ENCODE measurements around the gene ADM2.
A peak's percentile ranks its signal among the peaks of the same experiment; 100 is the strongest.

ADM2 gene

GRCh38 chr22:50467341-50467740, 14.0 kb upstream of the ADM2 start:
- no peak for DNase-seq (ENCODE audit: low read depth in 3 of 3)

- no peak for DNase-seq (ENCODE audit: low read depth in 3 of 3)
These were observed 13.4 kb upstream of the ADM2 start for GRCh38 chr22:50467773-50468440.

GRCh38 chr22:50468626-50469025, 12.7 kb upstream of the ADM2 start:
- no peak for DNase-seq (ENCODE audit: low read depth in 3 of 3)

- DNase-seq (ENCODE audit: low read depth in 3 of 3), result peak; percentile 77 to 95 (median 90)
These were observed 11.7 kb upstream of the ADM2 start for GRCh38 chr22:50469377-50470305.

- DNase-seq (ENCODE audit: low read depth in 3 of 3), result no peak
These were observed 10.9 kb upstream of the ADM2 start for GRCh38 chr22:50470491-50470890.

GRCh38 chr22:50471197-50471847, 10.0 kb upstream of the ADM2 start:
- DNase-seq (ENCODE audit: low read depth in 3 of 3), result no peak

GRCh38 chr22:50471962-50472361, 9.4 kb upstream of the ADM2 start:
- no peak for DNase-seq (ENCODE audit: low read depth in 3 of 3)

- no peak for DNase-seq (ENCODE audit: low read depth in 3 of 3)
These were observed 8.3 kb upstream of the ADM2 start for GRCh38 chr22:50473088-50473487.

- DNase-seq (ENCODE audit: low read depth in 3 of 3), result no peak
These were observed 7.3 kb upstream of the ADM2 start for GRCh38 chr22:50473855-50474671.

GRCh38 chr22:50474710-50475651, 6.4 kb upstream of the ADM2 start, which contains the start of gene SBF1:
SBF1 (minus strand) TSS chr22:50475035; CDS start chr22:50474840, 195 bp downstream.
- peak; percentile 77 to 83 (median 83) for DNase-seq (ENCODE audit: low read depth in 3 of 3)

GRCh38 chr22:50475652-50476002, 5.7 kb upstream of the ADM2 start:
- no peak for DNase-seq (ENCODE audit: low read depth in 3 of 3)

- DNase-seq (ENCODE audit: low read depth in 3 of 3), result no peak
These were observed 4.5 kb upstream of the ADM2 start for GRCh38 chr22:50476868-50477267.

- no peak for DNase-seq (ENCODE audit: low read depth in 3 of 3)
These were observed 3.4 kb upstream of the ADM2 start for GRCh38 chr22:50477923-50478322.

GRCh38 chr22:50479721-50480120, 1.6 kb upstream of the ADM2 start:
- DNase-seq (ENCODE audit: low read depth in 3 of 3), result no peak

- DNase-seq (ENCODE audit: low read depth in 3 of 3), result no peak
These were observed 301 bp upstream of the ADM2 start for GRCh38 chr22:50481045-50481439.

GRCh38 chr22:50482107-50483074, 1.0 kb downstream of the ADM2 start:
- DNase-seq (ENCODE audit: low read depth in 3 of 3), result no peak

- DNase-seq (ENCODE audit: low read depth in 3 of 3), result no peak
These were observed 1.8 kb downstream of the ADM2 start for GRCh38 chr22:50483106-50483505.

GRCh38 chr22:50483556-50483955, 2.2 kb downstream of the ADM2 start:
- no peak for DNase-seq (ENCODE audit: low read depth in 3 of 3)

Data from stimulated activated CD4-positive, alpha-beta T cell treated with anti-CD3 and anti-CD28 coated beads, TNF-alpha, amount 100 ng/mL, for 4 hours (primary cell).